Stimulated activated effector memory CD8-positive, alpha-beta T cell treated with anti-CD3 and anti-CD28 coated beads, Interleukin-12 subunit alpha, Interleukin-12 subunit beta, amount 100 ng/mL, for 72 hours (primary cell): Measurements from ENCODE around the gene CASQ2.

Experiments
- ATAC-seq: fragments of 150-1000 bp; cut with Tn5 transposase; 2 replicates; pipeline ENCODE4 v1.10.0; 2021
- DNase-seq, 2 donors: peaks; one replicate each; pipeline ENCODE4 v3.0.0; 2021 to 2022; ENCODE audit warnings: low spot score in 2 of 2
- H3K27ac Mint-ChIP-seq: one replicate; pipeline ENCODE4 v1.8.0; 2022; ENCODE audit warnings: mild to moderate bottlenecking, mixed read lengths
- H3K36me3 Mint-ChIP-seq: one replicate; pipeline ENCODE4 v1.8.0; 2022; ENCODE audit warnings: mild to moderate bottlenecking, mixed read lengths
- H3K4me1 Mint-ChIP-seq: one replicate; pipeline ENCODE4 v1.8.0; 2022; ENCODE audit warnings: mixed read lengths
- H3K4me3 Mint-ChIP-seq: one replicate; pipeline ENCODE4 v1.8.0; 2022; ENCODE audit warnings: mild to moderate bottlenecking, mixed read lengths
- H3K9me3 Mint-ChIP-seq: one replicate; pipeline ENCODE4 v1.8.0; 2022; ENCODE audit warnings: mixed read lengths

CASQ2 gene

GRCh38 chr1:115761601-115762302 lies 6.8 kb downstream of the CASQ2 start:
- Mint-ChIP-seq H3K4me3 (no peak overlapping the region), H3K9me3 (peaks cover 14% of the 10 kb centered on the region), H3K27ac (no peak overlapping the region), H3K4me1 (no peaks in the 10 kb centered on the region), H3K36me3 (no peaks in the 10 kb centered on the region)
- ATAC-seq (no peak), DNase-seq (peak in 1 of 2 donors; percentile 2)

DNA sequence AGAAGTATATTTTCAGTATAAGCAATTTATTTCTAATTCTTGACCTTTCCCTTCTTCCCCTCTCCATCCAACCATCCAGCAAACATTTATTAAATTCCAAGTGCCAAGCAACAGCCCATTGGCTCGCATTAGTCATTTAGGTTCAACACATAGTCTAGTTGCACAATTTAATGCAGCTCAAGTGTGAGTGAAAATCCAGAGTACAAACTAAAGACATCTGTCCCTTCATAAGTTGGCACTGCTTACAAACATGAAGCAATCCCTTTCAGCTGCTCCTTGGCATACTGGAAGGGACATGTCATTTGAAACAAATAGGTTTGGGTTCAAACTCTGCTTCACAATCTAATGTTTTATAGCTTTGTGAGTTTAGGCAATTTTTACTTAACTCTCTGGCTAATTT lies 10.7 kb downstream of the CASQ2 start:
- peaks cover 14% of the 10 kb centered on the region for H3K9me3 Mint-ChIP-seq
- H3K27ac Mint-ChIP-seq = no peak overlapping the region
- DNase-seq (no peak), ATAC-seq (no peak)
- H3K4me1 Mint-ChIP-seq = no peaks in the 10 kb centered on the region
- H3K36me3 Mint-ChIP-seq = no peaks in the 10 kb centered on the region
- no peak overlapping the region for H3K4me3 Mint-ChIP-seq

DNA sequence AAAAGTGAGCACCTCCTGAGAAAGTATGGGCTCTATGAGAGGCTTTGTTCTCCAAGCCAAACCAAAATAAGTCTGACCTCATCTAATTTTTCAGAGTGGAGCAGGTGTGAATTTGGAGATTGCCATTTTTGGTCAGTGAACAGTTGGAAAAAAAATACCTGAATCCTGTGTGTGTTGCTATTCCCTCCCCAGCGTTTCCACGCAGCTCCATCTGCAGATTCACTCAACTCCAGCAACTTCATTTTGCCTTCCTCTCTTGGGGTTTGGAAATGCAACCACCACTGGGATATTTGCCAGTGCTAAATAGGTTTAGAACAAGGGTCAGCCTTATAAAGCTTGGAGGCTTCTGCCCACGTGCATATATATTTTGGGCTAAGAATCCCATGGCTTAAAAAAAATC lies 11.2 kb downstream of the CASQ2 start:
- ATAC-seq (no peak), DNase-seq (no peak)
- Mint-ChIP-seq H3K9me3 (peaks cover 14% of the 10 kb centered on the region), H3K4me3 (no peak overlapping the region), H3K4me1 (no peaks in the 10 kb centered on the region), H3K27ac (no peak overlapping the region), H3K36me3 (no peaks in the 10 kb centered on the region)

DNA sequence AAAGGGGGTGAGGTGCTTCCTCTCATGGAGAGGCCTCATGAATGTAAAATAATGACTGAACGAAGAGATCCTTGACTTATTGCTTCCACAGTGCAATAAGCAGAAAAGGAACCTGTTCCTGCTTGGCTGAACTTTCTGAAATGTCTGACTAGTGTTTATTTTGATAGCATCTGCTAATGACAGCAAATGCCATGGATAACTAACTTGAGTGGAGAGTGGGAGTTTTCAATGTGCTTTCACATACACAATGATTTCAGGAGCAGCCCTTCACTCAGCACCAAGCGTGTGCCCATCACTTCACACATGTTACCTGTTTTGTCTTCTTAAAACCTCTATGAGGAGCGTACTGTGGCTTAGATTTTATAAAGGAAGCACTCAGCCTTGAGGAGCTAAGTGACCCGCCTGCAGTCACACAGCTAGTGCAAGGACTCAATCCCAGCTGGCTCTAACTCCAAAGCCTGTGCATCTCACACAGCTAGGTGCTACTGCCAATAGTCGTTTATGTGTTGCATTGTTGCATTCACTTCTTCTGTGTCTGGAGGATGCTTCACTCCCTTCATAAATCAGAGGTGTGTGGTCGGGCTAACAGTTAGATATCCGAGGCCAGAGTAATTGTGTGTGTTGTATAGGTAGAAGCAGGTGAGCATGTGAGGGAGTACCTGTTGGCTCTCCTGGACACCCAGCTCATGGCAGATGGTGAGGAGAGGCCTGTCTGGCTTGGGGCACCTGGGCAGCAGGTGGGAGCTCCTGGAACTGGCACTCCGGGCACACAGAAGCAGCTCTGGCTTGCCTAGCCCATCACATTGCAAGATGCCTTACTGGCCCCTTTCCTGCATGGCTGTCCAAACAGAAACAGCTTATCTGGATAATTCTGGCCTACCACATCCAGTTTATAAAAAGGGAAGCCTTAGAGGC lies 12.8 kb downstream of the CASQ2 start:
- Mint-ChIP-seq H3K4me1 (no peaks in the 10 kb centered on the region), H3K27ac (no peak overlapping the region), H3K36me3 (no peaks in the 10 kb centered on the region), H3K4me3 (no peak overlapping the region), H3K9me3 (peaks cover 9% of the 10 kb centered on the region)
- no peak for ATAC-seq
- no peak for DNase-seq

DNA sequence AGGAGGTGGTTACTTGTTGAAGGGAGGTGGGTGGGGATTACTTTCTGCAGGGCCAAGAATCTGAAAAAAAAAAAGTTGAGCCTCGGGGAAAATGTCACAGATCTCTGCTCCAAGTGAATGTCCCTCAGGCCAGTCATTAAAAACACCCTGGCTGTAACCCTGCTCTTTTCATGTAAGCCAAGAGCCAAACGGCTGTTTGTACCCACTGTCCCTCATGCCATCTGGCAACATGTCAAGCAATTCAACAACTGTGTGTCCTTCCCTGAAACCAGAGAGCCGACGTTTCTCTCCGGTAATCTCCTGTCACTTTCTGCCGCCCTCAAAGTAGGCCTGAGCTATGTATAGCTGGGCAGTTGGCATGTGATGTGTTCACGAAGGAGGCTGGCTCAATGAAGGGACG lies 14.7 kb downstream of the CASQ2 start:
- Mint-ChIP-seq H3K4me3 (no peak overlapping the region), H3K27ac (no peak overlapping the region), H3K36me3 (no peaks in the 10 kb centered on the region), H3K9me3 (peaks cover 3% of the 10 kb centered on the region), H3K4me1 (no peaks in the 10 kb centered on the region)
- no peak for ATAC-seq
- DNase-seq = no peak

- DNase-seq (no peak), ATAC-seq (peak; percentile 9)
- H3K4me3 Mint-ChIP-seq = no peak overlapping the region
- no peaks in the 10 kb centered on the region for H3K4me1 Mint-ChIP-seq
- no peaks in the 10 kb centered on the region for H3K36me3 Mint-ChIP-seq
- H3K9me3 Mint-ChIP-seq = no peaks in the 10 kb centered on the region
- no peak overlapping the region for H3K27ac Mint-ChIP-seq
Observed at GRCh38 chr1:115753361-115753760, 15.2 kb downstream of the CASQ2 start.

DNA sequence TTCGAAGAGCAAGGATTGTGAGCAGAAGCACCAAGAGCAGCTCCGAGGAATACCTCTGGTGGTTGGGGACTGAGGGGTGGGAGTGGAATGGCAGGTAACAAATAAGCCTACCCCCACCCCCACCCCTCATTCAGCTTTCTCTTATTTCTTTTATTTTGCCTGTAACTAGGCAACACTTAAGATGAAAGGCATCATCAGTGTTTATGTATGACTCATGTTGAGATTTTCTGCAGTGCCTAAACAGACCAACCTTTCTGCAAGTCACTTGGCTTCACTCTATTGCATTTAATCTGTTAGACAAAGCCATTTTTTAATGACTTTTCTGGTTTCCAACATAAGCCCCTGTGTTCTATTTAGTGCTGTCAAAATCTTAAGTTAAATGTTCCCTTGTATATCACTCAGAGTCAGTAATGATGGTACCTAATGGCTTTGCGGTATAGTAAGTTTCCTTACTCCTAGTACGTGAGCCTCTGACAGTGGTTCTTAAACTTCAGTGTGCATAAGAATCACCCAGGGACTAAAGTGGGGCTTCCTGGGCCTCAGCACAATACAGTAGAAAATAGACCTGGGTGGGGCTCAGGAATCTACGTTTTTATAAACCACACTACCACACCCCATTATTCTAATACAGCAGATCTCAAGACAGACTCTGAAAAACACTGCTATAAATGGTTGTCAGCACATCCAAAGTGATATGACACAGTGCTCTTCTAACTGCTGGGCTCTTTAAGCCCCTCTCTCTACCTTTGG lies 19.9 kb downstream of the CASQ2 start:
- ATAC-seq (no peak), DNase-seq (no peak)
- H3K4me3 Mint-ChIP-seq = no peak overlapping the region
- no peaks in the 10 kb centered on the region for H3K9me3 Mint-ChIP-seq
- no peaks in the 10 kb centered on the region for H3K4me1 Mint-ChIP-seq
- H3K27ac Mint-ChIP-seq = no peak overlapping the region
- H3K36me3 Mint-ChIP-seq = no peaks in the 10 kb centered on the region

DNA sequence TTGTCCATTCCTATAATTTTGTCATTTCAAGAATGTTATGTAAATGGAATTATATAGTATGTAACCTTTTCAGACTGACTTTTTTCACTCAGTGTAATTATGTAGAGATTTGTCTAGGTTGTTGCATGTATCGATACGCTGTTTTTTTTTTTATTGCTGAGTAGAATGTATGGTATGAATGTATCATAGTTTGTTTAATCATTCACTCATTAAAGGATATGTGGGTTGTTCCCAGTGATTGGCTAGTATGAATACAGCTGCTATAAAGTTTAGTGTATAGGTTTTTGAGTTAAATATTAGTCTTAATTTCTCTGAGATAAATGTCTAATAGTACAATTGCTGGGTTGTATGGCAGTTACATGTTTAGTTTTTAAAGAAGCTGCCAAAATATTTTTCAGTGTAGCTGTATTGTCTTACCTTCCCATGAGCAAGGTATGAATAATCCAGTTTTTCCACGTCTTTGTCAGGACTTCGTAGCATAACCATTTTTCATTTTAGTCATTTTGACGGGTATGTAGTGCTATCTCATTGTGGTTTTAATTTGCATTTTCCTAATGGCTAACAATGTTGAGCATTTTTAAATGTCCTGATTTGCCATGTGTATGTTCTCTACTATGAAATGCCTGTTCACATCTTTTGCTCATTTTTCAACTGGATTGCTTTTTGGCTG lies 22.4 kb downstream of the CASQ2 start:
- no peak for ATAC-seq
- Mint-ChIP-seq H3K4me1 (no peaks in the 10 kb centered on the region), H3K36me3 (no peaks in the 10 kb centered on the region), H3K9me3 (no peaks in the 10 kb centered on the region), H3K27ac (no peak overlapping the region), H3K4me3 (no peak overlapping the region)
- DNase-seq = no peak

GRCh38 chr1:115744646-115745275 lies 23.8 kb downstream of the CASQ2 start:
- no peaks in the 10 kb centered on the region for H3K4me1 Mint-ChIP-seq
- no peaks in the 10 kb centered on the region for H3K36me3 Mint-ChIP-seq
- DNase-seq = no peak
- no peak for ATAC-seq
- no peak overlapping the region for H3K4me3 Mint-ChIP-seq
- no peak overlapping the region for H3K27ac Mint-ChIP-seq
- no peaks in the 10 kb centered on the region for H3K9me3 Mint-ChIP-seq

- Mint-ChIP-seq H3K4me1 (no peaks in the 10 kb centered on the region), H3K9me3 (no peaks in the 10 kb centered on the region), H3K27ac (no peak overlapping the region), H3K36me3 (no peaks in the 10 kb centered on the region), H3K4me3 (no peak overlapping the region)
- DNase-seq (no peak), ATAC-seq (no peak)
Observed at GRCh38 chr1:115740811-115741210, 27.7 kb downstream of the CASQ2 start.

DNA sequence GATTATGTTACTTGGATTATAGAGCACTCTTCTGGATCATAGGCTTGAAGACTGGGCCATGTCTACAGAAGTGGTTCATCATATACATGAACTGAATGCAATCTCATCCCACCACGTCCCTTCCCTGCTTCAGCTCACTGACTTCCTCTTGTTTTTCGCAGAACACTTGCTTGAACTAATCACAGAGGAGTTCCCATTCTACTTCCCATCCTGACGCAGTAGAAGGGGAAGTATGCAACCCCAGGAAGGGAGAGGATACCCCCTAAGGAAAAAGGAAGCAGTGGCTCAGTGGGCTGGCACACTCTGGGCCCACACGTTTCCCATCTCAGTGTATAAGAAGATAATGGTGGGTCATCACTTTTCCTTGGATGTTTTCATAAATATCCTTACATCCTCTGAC lies 36.2 kb downstream of the CASQ2 start:
- ATAC-seq (no peak), DNase-seq (no peak)
- Mint-ChIP-seq H3K4me3 (no peak overlapping the region), H3K4me1 (no peaks in the 10 kb centered on the region), H3K27ac (no peak overlapping the region), H3K36me3 (no peaks in the 10 kb centered on the region), H3K9me3 (no peaks in the 10 kb centered on the region)

DNA sequence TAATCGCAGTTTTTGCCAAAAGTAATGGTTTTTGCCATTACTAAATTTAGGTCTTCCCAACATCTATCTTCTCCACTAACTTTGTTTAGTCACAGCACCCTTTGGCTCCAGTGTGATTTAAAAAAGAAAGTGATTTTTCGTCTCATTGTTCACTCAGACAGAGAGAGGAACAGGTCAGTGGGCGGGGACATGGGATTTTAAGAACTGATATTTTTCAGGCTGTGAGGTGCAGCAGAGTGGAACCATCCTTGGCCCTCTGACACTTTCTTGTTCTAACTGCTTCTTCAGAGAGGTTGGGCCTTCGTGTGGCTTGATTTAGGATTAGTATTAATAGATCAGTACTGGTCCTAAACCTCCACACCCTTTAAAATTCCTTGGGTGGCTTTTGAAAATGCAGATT lies 38.8 kb downstream of the CASQ2 start:
- no peak for DNase-seq
- Mint-ChIP-seq H3K4me3 (no peak overlapping the region), H3K27ac (no peak overlapping the region), H3K9me3 (no peaks in the 10 kb centered on the region), H3K36me3 (no peaks in the 10 kb centered on the region), H3K4me1 (no peaks in the 10 kb centered on the region)
- no peak for ATAC-seq

GRCh38 chr1:115728341-115728740 lies 40.2 kb downstream of the CASQ2 start:
- DNase-seq = no peak
- Mint-ChIP-seq H3K4me3 (no peak overlapping the region), H3K9me3 (no peaks in the 10 kb centered on the region), H3K4me1 (no peaks in the 10 kb centered on the region), H3K36me3 (no peaks in the 10 kb centered on the region), H3K27ac (no peak overlapping the region)
- no peak for ATAC-seq

DNA sequence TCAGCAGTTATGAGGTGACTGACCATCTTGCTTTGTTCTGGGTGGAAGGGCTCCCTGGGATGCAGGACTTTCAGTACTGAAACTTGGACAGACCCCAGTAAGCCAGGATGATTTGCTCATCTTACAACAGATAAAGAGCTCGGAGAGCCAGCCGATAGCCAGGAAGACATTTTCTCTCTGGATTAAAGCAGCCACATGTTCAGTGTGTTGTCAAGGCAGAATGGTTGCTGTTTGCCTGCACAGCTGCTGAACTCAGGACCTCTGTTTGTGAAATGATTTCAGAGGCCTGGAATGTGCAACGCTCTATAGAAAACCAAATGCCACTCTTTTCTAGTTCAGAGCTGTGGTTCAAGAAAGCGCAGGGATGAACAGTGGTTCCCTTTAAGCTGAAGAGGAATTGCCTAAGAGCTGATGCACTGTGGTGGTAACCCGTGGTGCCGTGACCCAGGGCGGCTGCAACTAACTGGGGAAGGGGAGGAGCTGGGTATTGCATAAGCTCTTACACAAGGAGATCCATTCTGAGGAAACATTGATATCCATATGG lies 40.7 kb downstream of the CASQ2 start:
- Mint-ChIP-seq H3K27ac (no peak overlapping the region), H3K4me3 (no peak overlapping the region), H3K9me3 (no peaks in the 10 kb centered on the region), H3K36me3 (no peaks in the 10 kb centered on the region), H3K4me1 (no peaks in the 10 kb centered on the region)
- ATAC-seq (no peak), DNase-seq (no peak)
